A549 (cell line): ENCODE data around the gene CNTN2.

Source experiments
- POLR2A ChIP-seq: IDR thresholded peaks from 2 replicates; pipeline ENCODE4 v1.6.1; 2012; ENCODE audit warnings: mild to moderate bottlenecking, low read length
- TF ChIP-seq, protein P1 (sequence below): fragments of >200 bp; sonication (Bioruptor Twin); formaldehyde crosslinking; IDR thresholded peaks from 3 replicates; pipeline ENCODE4 v1.5.1; 2016
- TF ChIP-seq, protein P2 (sequence below): IDR thresholded peaks from 2 replicates; pipeline ENCODE4 v1.6.1; 2012

DNA sequence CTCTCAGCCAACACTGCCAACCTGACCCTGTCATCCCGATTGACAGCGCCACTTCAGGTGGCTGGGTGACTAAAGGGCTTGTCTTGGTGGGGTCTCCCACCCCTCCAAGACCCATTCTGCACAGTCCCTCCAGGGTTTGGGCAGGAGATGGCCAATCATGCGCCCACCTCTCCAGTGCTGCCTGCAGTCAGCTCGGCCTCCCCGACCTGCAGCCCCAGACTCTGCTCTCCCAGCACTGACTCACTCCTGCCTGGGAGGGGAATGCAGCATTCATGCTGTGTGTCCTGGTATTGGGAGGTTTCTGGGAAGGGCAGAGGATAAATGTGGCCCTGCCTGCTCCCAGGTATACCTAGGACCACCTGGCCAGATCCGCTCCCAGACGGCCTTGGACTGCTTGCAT is 31.5 kb downstream of the CNTN2 start:
- TF ChIP-seq, protein P1, sequence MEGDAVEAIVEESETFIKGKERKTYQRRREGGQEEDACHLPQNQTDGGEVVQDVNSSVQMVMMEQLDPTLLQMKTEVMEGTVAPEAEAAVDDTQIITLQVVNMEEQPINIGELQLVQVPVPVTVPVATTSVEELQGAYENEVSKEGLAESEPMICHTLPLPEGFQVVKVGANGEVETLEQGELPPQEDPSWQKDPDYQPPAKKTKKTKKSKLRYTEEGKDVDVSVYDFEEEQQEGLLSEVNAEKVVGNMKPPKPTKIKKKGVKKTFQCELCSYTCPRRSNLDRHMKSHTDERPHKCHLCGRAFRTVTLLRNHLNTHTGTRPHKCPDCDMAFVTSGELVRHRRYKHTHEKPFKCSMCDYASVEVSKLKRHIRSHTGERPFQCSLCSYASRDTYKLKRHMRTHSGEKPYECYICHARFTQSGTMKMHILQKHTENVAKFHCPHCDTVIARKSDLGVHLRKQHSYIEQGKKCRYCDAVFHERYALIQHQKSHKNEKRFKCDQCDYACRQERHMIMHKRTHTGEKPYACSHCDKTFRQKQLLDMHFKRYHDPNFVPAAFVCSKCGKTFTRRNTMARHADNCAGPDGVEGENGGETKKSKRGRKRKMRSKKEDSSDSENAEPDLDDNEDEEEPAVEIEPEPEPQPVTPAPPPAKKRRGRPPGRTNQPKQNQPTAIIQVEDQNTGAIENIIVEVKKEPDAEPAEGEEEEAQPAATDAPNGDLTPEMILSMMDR: no peak
- no peak for TF ChIP-seq POLR2A
- TF ChIP-seq, protein P2, sequence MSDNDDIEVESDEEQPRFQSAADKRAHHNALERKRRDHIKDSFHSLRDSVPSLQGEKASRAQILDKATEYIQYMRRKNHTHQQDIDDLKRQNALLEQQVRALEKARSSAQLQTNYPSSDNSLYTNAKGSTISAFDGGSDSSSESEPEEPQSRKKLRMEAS: no peak
